RKO (cell line): ENCODE data around the gene AMN.
"Not testable (repeated sequence)": the region's sequence is repeated elsewhere in the genome, so short reads cannot be mapped to it uniquely, and the experiment has no call there.

Experiments used
- DNase-seq: peaks from one replicate; pipeline ENCODE4 v3.0.0-alpha.2; 2016; ENCODE audit warnings: low spot score

The AMN gene

GRCh38 chr14:102913341-102914211 is 8.9 kb upstream of the AMN start:
- no peak for DNase-seq

- no peak for DNase-seq
Measured at GRCh38 chr14:102914474-102915291, 7.8 kb upstream of the AMN start.

DNA sequence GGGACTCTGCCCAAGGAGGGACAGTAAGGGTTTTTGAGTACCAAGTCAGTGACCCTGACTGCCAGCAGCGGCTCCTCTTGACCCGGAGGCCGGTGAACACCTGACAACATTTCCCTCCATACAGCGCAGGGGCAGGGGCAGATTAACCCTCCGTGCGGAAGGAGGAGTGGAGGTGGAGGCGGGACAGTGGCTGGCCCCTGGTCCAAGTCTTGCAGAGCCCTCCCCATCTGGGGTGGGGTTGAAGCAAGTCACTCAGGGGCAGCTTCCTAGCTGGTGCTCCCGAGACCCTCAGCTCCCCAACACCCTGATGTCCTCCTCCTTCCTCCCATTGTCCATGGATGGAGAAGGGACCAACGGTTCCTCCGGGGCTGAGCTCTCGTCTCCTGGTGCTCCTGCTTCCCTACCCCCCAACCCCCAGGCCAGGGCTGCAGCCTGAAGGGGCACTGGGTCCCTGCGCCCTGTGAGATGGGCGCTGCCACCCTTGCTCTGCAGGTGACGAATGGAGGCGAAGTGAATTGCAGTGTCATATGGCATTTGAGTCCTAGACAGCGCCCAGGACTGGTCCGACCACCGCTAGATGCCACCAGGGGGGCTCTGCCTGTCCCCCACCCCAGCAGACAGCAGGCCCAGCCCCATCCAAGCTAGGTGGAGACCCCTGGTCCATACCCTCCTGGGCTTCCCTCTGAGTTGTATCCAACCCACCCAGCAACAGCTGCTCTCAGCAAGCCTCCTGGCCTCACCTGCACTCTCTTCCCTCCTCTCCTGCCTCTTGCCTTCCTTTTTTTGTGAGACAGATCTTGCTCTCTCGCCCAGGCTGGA is 7.0 kb upstream of the AMN start:
- no peak for DNase-seq

- DNase-seq: no peak
Measured at GRCh38 chr14:102916347-102917055, 6.0 kb upstream of the AMN start.

DNA sequence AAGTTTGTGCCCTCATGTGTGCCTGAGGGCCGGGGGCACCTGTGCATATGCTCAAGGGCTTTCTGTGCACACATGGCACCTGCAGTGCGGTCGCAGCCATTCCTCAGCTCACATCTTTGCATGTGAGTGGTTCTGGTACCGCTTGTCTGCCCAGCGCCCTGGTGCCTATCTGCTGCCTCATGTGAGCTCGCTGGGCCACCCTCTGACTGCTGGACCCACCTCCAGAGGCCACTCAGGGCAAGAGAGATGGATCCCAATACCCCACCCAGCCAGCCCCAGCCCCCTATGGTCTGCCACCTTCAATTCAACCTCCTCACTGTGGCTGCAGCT is 5.4 kb upstream of the AMN start:
- no peak for DNase-seq

DNA sequence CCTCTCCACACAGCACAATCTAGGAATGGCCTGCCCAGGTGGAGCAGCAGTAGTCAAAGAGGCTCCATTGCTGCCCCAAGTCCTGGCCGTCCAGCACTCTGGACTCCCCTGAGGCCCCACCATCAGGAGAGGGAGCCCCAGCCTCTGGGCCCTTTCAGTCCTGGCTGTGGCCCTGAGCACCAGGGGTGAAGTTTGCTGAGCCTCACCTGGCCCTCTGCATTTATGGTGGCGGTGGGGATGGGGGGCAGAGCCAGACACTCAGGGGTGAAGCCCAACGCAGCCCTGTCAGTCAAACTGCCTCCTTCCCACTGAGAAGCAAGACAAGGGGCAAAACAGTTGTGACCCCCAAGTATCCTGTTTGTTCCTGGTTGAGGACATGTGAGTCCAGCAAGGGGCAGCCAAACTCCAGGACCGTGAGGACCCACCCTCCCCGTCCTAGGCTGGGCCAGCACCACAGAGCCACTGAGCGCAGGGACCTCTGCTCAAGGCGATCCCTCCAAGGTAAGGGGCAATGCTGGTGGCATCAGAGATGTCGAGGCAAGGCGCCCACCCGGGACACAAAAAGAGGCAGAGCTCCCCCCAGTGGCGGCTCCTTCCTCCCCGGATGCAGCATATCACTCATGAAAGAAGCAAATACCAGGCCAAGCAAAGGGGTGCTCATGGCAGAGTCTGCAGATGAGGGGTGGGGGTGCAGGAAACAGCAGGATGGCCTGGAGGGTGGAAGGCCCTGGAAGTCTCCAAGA is 4.8 kb upstream of the AMN start:
- no peak for DNase-seq

- no peak for DNase-seq
Measured at GRCh38 chr14:102918438-102918837, 4.0 kb upstream of the AMN start.

- no peak for DNase-seq
Measured at GRCh38 chr14:102920273-102920997, 2.0 kb upstream of the AMN start.

DNA sequence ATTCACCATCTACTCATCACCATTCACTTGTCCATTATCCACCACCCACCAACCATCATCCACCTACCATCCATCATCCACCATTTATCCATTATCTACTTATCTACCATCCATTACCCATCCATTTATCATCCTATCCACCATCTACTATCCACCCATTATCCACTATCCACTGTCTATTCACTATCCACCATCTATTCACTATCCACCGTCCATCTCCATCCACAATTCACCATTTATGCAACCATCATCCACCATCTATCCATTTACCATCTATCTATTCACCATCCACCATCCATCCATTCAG is 1.5 kb upstream of the AMN start:
- DNase-seq: no peak

- DNase-seq: no peak
Measured at GRCh38 chr14:102923201-102923924, 900 bp downstream of the AMN start.

DNA sequence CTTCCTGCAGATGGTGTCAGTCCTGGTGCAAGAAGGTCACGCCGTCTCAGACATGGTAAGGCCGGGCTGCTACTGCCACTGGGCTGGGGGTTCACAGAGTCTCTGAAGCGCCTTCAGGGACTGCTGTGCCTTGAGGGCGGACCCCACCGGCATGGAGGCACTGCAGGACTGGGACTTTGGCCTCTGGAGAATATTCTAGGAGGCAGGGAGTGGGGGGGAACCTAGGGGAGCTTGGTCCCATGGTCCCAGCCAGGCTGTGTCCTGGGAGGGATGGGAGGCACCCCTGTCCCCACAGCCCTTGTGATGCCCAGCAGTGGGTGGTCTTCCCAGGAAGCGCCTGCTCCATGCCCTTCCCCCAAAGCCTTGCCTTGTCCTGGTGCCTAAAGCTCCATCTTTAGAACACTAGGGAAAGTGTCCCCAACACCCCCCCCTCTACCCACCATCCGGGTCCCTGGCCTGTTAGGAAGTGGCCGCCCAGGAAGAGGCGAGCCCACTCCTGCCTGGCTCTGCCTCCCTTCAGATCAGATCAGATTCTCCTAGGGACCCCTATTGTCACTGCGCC is 1.5 kb downstream of the AMN start:
- DNase-seq: no peak

GRCh38 chr14:102924632-102925588 is 2.4 kb downstream of the AMN start:
- DNase-seq: no peak

DNA sequence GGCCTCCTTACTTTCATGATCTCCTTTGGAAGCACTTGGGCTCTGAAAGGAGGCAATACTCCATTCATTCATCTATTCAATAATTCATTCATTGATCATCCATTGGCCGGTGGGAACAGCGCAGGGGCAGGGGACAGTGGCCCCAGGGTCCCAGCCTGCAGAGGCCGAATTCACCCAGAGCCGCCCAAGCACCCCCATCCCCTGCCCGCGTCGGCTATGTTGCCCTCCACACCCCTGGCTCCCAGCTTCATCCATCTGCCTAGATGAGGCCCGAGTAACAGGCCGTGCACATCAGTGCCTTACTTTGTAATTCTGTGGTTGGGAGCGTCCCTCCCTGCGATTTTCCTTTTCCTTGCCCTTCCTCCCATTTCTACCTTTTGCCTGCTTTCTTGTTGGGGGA is 3.2 kb downstream of the AMN start:
- DNase-seq: no peak

GRCh38 chr14:102926104-102926503 is 3.6 kb downstream of the AMN start:
- DNase-seq: no peak

GRCh38 chr14:102926840-102927239 is 4.4 kb downstream of the AMN start:
- DNase-seq: not testable (repeated sequence)

GRCh38 chr14:102927346-102927877 is 4.9 kb downstream of the AMN start:
- no peak for DNase-seq

DNA sequence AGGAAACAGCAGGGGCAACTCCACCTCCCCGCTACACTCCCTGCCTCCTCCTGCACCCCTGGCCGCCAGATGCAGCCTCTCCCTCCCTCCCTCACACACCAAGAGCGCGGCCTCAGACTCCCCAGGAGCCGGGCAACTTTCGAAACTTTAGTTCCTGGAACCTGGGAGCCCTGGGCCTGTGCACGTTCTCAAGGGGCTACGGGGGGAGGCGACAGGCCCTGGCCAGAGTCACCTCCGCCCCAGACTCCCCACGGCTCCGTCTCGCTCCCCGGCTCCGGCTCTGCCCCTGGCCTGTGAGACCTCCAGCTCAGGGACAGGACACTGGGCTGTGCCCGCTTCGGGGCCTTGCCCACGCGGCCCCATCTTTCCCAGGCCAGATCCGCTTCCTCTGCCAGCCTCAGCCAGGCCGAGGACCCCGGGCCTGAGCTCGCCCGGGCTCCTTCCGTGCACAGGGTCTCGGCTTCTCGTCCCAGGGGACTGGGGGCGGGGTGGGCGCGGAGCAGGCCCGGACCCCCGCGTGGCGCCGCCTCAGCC is 5.5 kb downstream of the AMN start:
- no peak for DNase-seq
